Measurements from ENCODE around the gene E2F2. TPM values are rescaled to one million over a fixed set of nuclear protein-coding genes. Genes with fewer than 3 reads are reported as not detected.
A peak's percentile ranks its signal among the peaks of the same experiment; 100 is the strongest.

The E2F2 gene
- total RNA-seq, 1 donor from 2014 or later = 1.3 TPM

GRCh38 chr1:23576338-23577055 lies 45.5 kb upstream of the E2F2 start:
- no peak for TF ChIP-seq CTCF (IDR thresholded peaks at IDR 0.05)
- H3K27me3 Mint-ChIP-seq (ENCODE audit: unreplicated experiment) = no peaks in the 10 kb centered on the region
- H3K27ac Mint-ChIP-seq (ENCODE audit: unreplicated experiment) = peak overlapping the region; percentile 98
- peaks cover 6% of the 10 kb centered on the region for H3K9me3 Mint-ChIP-seq (ENCODE audit: unreplicated experiment)
- H3K4me1 Mint-ChIP-seq (ENCODE audit: unreplicated experiment) = peaks cover 50% of the 10 kb centered on the region
- DNase-seq (ENCODE audit: extremely low spot score, unreplicated experiment) = no peak
- H3K36me3 Mint-ChIP-seq (ENCODE audit: unreplicated experiment) = peaks cover 2% of the 10 kb centered on the region
- H3K4me3 Mint-ChIP-seq (ENCODE audit: unreplicated experiment) = peak overlapping the region; percentile 56

- Mint-ChIP-seq H3K36me3 (ENCODE audit: unreplicated experiment) (peaks cover 2% of the 10 kb centered on the region), H3K4me3 (ENCODE audit: unreplicated experiment) (no peak overlapping the region), H3K27ac (ENCODE audit: unreplicated experiment) (peak overlapping the region; percentile 98), H3K27me3 (ENCODE audit: unreplicated experiment) (no peaks in the 10 kb centered on the region), H3K9me3 (ENCODE audit: unreplicated experiment) (peaks cover 6% of the 10 kb centered on the region), H3K4me1 (ENCODE audit: unreplicated experiment) (peaks cover 43% of the 10 kb centered on the region)
- DNase-seq (ENCODE audit: extremely low spot score, unreplicated experiment) = no peak
- TF ChIP-seq CTCF (IDR thresholded peaks at IDR 0.05) = no peak
These were observed 44.3 kb upstream of the E2F2 start for GRCh38 chr1:23575226-23575810.

- Mint-ChIP-seq H3K27me3 (ENCODE audit: unreplicated experiment) (no peaks in the 10 kb centered on the region), H3K9me3 (ENCODE audit: unreplicated experiment) (peaks cover 6% of the 10 kb centered on the region), H3K4me1 (ENCODE audit: unreplicated experiment) (peaks cover 47% of the 10 kb centered on the region), H3K27ac (ENCODE audit: unreplicated experiment) (no peak overlapping the region), H3K36me3 (ENCODE audit: unreplicated experiment) (peaks cover 2% of the 10 kb centered on the region), H3K4me3 (ENCODE audit: unreplicated experiment) (no peak overlapping the region)
- no peak for TF ChIP-seq CTCF (IDR thresholded peaks at IDR 0.05)
- DNase-seq (ENCODE audit: extremely low spot score, unreplicated experiment) = no peak
These were observed 43.3 kb upstream of the E2F2 start for GRCh38 chr1:23574265-23574754.

- Mint-ChIP-seq H3K27ac (ENCODE audit: unreplicated experiment) (no peak overlapping the region), H3K27me3 (ENCODE audit: unreplicated experiment) (no peaks in the 10 kb centered on the region), H3K4me1 (ENCODE audit: unreplicated experiment) (peaks cover 49% of the 10 kb centered on the region), H3K4me3 (ENCODE audit: unreplicated experiment) (no peak overlapping the region), H3K9me3 (ENCODE audit: unreplicated experiment) (peaks cover 6% of the 10 kb centered on the region), H3K36me3 (ENCODE audit: unreplicated experiment) (peaks cover 2% of the 10 kb centered on the region)
- TF ChIP-seq CTCF (IDR thresholded peaks at IDR 0.05) = no peak
- no peak for DNase-seq (ENCODE audit: extremely low spot score, unreplicated experiment)
These were observed 42.6 kb upstream of the E2F2 start for GRCh38 chr1:23573574-23574182.

GRCh38 chr1:23571465-23571864 lies 40.4 kb upstream of the E2F2 start:
- Mint-ChIP-seq H3K27ac (ENCODE audit: unreplicated experiment) (no peak overlapping the region), H3K27me3 (ENCODE audit: unreplicated experiment) (no peaks in the 10 kb centered on the region), H3K36me3 (ENCODE audit: unreplicated experiment) (peaks cover 2% of the 10 kb centered on the region), H3K9me3 (ENCODE audit: unreplicated experiment) (peaks cover 6% of the 10 kb centered on the region), H3K4me1 (ENCODE audit: unreplicated experiment) (peaks cover 37% of the 10 kb centered on the region), H3K4me3 (ENCODE audit: unreplicated experiment) (no peak overlapping the region)
- DNase-seq (ENCODE audit: extremely low spot score, unreplicated experiment) = no peak
- no peak for TF ChIP-seq CTCF (IDR thresholded peaks at IDR 0.05)

All from osteocyte (in vitro differentiated cells).